Activated T-cell treated with anti-CD3 and anti-CD28 coated beads, Interleukin-2, amount 50 U/mL, for 72 hours (primary cell): ENCODE measurements around the gene ACACB. TPM values are rescaled to one million over a fixed set of nuclear protein-coding genes. Genes with fewer than 3 reads are reported as not detected.

Experiments used
- ATAC-seq, 2 donors: fragments of 150-1000 bp; cut with Tn5 transposase; replicated peaks in 1 of 2; 2 replicates each; pipeline ENCODE4 v1.10.0; 2021; ENCODE audit warnings: moderate library complexity in 2 of 2, mild to moderate bottlenecking in 1 of 2
- DNase-seq, 2 donors: peaks; one replicate each; pipeline ENCODE4 v3.0.0; 2021 to 2022; ENCODE audit warnings: mixed read lengths in 1 of 2
- H3K27ac Mint-ChIP-seq: one replicate; pipeline ENCODE4 v1.8.0; 2022; ENCODE audit warnings: mild to moderate bottlenecking, moderate library complexity, mixed read lengths
- H3K27me3 Mint-ChIP-seq: one replicate; pipeline ENCODE4 v1.8.0; 2022; ENCODE audit warnings: low read depth, mixed read lengths
- H3K36me3 Mint-ChIP-seq, 2 donors: one replicate each; pipeline ENCODE4 v1.8.0; 2022; ENCODE audit warnings: mixed read lengths in 2 of 2, mild to moderate bottlenecking in 1 of 2; ENCODE audit not compliant: insufficient read depth in 2 of 2
- H3K4me1 Mint-ChIP-seq: one replicate; pipeline ENCODE4 v1.8.0; 2022; ENCODE audit warnings: low read depth, mixed read lengths
- H3K4me3 Mint-ChIP-seq, 2 donors: one replicate each; pipeline ENCODE4 v1.8.0; 2022; ENCODE audit warnings: mild to moderate bottlenecking in 2 of 2, mixed read lengths in 2 of 2, moderate library complexity in 2 of 2
- H3K9me3 Mint-ChIP-seq, 2 donors: one replicate each; pipeline ENCODE4 v1.8.0; 2022; ENCODE audit warnings: mixed read lengths in 2 of 2
- total RNA-seq, 2 donors: library from RNA; stranded (reverse); gene quantifications; one replicate each; pipeline ENCODE4 v1.2.3, GENCODE V29; 2022

The ACACB gene
- total RNA-seq, 2 donors from 2014 or later, result 10.2 to 12.2 TPM

DNA sequence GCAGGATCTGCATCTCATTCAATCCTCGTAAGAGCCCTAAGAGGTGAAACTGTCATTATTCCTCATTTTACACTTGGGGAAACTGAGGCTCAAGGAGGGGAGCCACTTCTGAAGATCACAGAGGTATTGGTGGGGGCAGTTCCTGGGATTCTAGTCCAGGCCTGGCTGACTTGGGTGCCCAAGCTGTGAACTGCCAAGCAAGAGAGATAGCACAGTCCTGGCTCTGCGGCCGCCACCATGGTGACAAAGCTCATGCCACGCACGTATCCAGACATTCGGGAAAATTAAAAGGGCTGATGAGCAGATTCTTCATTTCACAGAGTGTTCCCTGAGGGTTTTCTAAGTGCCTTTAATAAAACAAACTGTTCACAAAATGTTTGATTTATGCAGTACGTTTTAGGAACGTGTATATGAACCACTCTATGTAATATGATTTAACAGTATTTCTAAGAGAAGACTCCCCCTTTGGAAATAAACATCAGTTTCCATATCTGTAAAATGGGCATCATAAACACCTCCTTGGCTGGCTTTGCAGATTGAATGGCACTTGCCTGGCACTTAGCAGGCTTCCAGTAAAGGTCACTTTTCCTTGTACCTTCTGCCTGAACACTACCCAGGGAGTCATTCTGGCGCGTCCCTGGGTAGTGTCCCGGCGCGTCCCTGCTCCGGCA lies 84.6 kb downstream of the ACACB start:
- DNase-seq, result no peak
- Mint-ChIP-seq H3K4me3 (no peak overlapping the region), H3K27ac (no peak overlapping the region), H3K4me1 (no peaks in the 10 kb centered on the region), H3K27me3 (no peaks in the 10 kb centered on the region), H3K36me3 (peaks cover 0 to 3% of the 10 kb centered on the region in 2 donors), H3K9me3 (no peaks in the 10 kb centered on the region)
- no peak for ATAC-seq

GRCh38 chr12:109201496-109201885 lies 85.1 kb downstream of the ACACB start:
- Mint-ChIP-seq H3K4me1 (no peaks in the 10 kb centered on the region), H3K36me3 (no peaks in the 10 kb centered on the region), H3K27ac (no peak overlapping the region), H3K27me3 (no peaks in the 10 kb centered on the region), H3K9me3 (no peaks in the 10 kb centered on the region), H3K4me3 (no peak overlapping the region)
- no peak for DNase-seq
- ATAC-seq, result no peak

DNA sequence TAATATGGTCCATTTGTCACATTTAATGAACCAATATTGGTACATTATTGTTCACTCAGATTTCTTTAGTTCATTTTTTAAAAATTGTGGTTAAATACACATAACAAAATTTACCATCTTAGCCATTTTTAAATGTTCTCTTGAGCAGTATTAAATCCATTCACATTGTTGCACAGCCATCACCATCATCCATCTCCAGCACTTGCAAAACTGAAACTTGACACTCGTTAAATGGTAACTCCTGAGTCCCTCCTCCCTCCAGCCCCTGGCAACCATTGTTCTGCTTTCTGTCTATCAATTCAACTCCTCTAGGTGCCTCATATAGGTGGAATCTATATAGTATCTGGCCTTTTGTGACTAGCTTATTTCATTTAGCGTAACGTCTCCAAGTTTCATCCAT lies 86.4 kb downstream of the ACACB start:
- H3K27me3 Mint-ChIP-seq, result no peaks in the 10 kb centered on the region
- ATAC-seq (no peak), DNase-seq (no peak)
- no peaks in the 10 kb centered on the region for H3K4me1 Mint-ChIP-seq
- no peak overlapping the region for H3K4me3 Mint-ChIP-seq
- no peak overlapping the region for H3K27ac Mint-ChIP-seq
- H3K36me3 Mint-ChIP-seq, result no peaks in the 10 kb centered on the region
- H3K9me3 Mint-ChIP-seq, result no peaks in the 10 kb centered on the region

DNA sequence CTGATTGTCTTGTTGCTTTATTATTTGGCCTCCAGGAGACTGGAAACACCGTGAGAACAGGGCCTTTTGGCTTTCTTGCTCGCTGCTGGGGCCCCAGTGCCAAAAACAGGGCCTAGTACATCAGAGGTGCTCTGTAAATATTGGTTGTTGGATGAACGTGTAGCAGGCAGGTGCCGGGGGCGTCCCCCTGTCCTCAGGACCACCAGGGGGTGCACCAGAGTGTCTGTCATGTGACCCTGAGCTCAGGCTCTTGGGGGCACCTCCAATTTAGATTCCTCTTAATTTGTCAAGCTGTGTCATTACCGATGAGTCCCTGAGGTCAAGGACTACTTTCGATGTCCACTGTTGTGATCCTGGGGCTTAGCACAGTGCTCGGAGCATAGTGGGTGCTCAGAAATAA lies 87.1 kb downstream of the ACACB start:
- no peak for ATAC-seq
- Mint-ChIP-seq H3K36me3 (no peaks in the 10 kb centered on the region), H3K27me3 (no peaks in the 10 kb centered on the region), H3K27ac (no peak overlapping the region), H3K9me3 (no peaks in the 10 kb centered on the region), H3K4me1 (no peaks in the 10 kb centered on the region), H3K4me3 (no peak overlapping the region)
- no peak for DNase-seq

- H3K27ac Mint-ChIP-seq, result no peak overlapping the region
- H3K4me3 Mint-ChIP-seq, result no peak overlapping the region
- no peaks in the 10 kb centered on the region for H3K4me1 Mint-ChIP-seq
- ATAC-seq, result no peak
- H3K9me3 Mint-ChIP-seq, result no peaks in the 10 kb centered on the region
- no peak for DNase-seq
- H3K36me3 Mint-ChIP-seq, result no peaks in the 10 kb centered on the region
- no peaks in the 10 kb centered on the region for H3K27me3 Mint-ChIP-seq
Observed at GRCh38 chr12:109209082-109209481, 92.7 kb downstream of the ACACB start.

DNA sequence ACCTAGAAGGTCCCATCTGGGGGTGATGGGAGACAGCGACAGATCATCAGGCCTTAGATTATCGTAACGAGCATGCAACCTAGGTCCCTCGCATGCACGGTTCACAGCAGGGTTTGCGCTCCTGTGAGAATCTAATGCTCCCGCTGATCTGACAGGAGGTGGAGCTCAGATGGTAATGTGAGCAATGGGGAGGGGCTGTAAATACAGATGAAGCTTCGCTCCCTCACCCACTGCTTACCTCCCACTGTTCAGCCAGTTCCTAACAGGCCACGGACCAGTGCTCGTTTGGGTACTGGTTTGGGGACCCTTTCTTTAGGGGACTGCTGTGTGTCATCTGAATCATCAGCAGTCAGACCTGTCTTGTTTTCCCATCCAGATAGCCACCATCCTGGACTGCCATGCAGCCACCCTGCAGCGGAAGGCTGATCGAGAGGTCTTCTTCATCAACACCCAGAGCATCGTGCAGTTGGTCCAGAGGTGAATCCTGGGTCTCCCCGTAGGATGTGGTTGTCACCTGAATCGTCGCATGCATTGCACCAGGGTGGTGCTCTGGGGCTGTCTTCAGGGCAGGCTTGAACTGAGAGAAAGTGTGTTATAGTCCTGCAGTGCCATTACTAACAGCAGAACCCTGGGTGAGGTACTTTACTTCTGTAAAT lies 96.2 kb downstream of the ACACB start:
- Mint-ChIP-seq H3K27me3 (no peaks in the 10 kb centered on the region), H3K36me3 (no peaks in the 10 kb centered on the region)

GRCh38 chr12:109214131-109214530 lies 97.7 kb downstream of the ACACB start:
- Mint-ChIP-seq H3K4me1 (no peaks in the 10 kb centered on the region), H3K36me3 (no peaks in the 10 kb centered on the region), H3K27ac (no peak overlapping the region), H3K27me3 (no peaks in the 10 kb centered on the region), H3K9me3 (no peaks in the 10 kb centered on the region), H3K4me3 (no peak overlapping the region)
- ATAC-seq, result no peak
- DNase-seq, result no peak

More for the DNA sequence above, 96.2 kb downstream of the ACACB start:
- DNase-seq (no peak), ATAC-seq (no peak)
- no peak overlapping the region for H3K27ac Mint-ChIP-seq
- H3K9me3 Mint-ChIP-seq, result no peaks in the 10 kb centered on the region
- H3K4me3 Mint-ChIP-seq, result no peak overlapping the region
- H3K4me1 Mint-ChIP-seq, result no peaks in the 10 kb centered on the region

DNA sequence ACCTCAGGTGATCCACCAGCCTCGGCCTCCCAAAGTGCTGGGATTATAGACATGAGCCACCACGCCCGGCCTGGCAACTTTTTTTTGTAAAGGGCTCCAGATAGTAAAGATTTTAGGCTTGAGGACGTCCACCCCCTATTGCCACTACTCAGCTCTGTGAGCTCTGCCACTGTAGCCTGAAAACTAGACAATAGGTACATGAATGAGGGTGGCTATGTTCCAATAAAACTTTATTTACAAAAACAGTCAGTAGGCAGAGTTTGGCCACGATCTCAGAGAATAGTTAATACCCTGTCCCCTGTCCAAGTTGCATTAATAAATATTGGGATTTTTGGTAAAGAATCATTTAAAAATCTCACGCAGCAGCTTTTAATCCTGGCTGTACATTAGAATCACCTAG lies 102.6 kb downstream of the ACACB start:
- no peak overlapping the region for H3K27ac Mint-ChIP-seq
- H3K4me1 Mint-ChIP-seq, result no peaks in the 10 kb centered on the region
- ATAC-seq (no peak), DNase-seq (no peak)
- no peaks in the 10 kb centered on the region for H3K36me3 Mint-ChIP-seq
- no peaks in the 10 kb centered on the region for H3K9me3 Mint-ChIP-seq
- H3K4me3 Mint-ChIP-seq, result no peak overlapping the region
- H3K27me3 Mint-ChIP-seq, result no peaks in the 10 kb centered on the region

GRCh38 chr12:109219938-109220337 lies 103.6 kb downstream of the ACACB start:
- ATAC-seq, result no peak
- no peak overlapping the region for H3K4me3 Mint-ChIP-seq
- no peaks in the 10 kb centered on the region for H3K9me3 Mint-ChIP-seq
- H3K4me1 Mint-ChIP-seq, result no peaks in the 10 kb centered on the region
- no peaks in the 10 kb centered on the region for H3K36me3 Mint-ChIP-seq
- H3K27me3 Mint-ChIP-seq, result no peaks in the 10 kb centered on the region
- H3K27ac Mint-ChIP-seq, result no peak overlapping the region
- no peak for DNase-seq

DNA sequence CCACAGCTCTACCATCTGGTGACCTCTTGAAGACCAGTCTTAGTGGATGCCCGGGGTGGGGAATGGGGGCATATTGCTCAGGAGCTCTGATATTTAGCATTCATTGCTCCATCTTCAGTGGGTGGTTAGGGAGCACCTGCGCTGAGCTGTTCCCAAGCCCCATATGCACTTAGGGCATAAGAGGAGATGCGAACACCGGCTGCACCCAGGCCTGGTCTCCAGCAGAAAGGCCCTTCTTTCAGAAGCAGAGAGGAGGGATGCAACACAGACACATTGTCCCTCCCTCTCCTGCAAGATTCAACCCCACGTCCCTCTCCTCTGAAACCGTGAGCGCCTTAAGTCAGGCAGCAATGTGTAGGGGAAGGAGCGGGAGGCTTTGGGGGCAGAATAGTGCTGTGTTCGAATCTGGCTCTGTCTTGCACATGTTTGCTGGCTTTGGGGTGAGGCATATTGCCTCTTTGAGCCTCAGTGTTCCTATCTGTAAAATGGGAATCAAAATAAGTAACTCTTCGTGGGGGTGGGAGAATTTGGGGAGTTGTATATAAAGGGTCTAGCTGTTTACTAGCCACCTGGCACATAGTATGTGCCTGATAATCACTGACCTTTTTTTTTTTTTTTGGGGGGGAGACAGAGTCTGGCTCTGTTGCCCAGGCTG lies 105.0 kb downstream of the ACACB start:
- H3K9me3 Mint-ChIP-seq, result no peaks in the 10 kb centered on the region
- DNase-seq, result no peak
- no peaks in the 10 kb centered on the region for H3K4me1 Mint-ChIP-seq
- no peak overlapping the region for H3K4me3 Mint-ChIP-seq
- no peaks in the 10 kb centered on the region for H3K27me3 Mint-ChIP-seq
- no peak for ATAC-seq
- H3K27ac Mint-ChIP-seq, result no peak overlapping the region
- H3K36me3 Mint-ChIP-seq, result no peaks in the 10 kb centered on the region

DNA sequence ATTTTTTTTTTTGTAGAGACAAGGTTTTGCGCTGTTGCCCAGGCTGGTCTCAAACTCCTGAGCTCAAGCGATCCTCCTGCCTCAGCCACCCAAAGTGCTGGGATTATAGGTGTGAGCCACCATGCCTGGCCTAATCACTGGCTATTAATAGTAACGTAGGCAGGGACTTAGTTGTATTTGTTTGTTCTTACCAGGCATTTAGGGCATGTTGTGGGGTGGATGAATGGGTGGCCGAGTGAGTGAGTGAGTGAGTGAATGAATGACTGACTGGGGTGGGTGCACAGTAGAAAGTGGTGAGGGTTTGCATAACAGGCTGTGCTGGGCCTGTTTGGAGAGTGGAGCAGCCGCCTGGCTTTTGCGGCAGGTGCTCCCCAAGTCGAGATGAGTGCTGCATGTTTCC lies 105.7 kb downstream of the ACACB start:
- H3K4me3 Mint-ChIP-seq, result no peak overlapping the region
- no peak overlapping the region for H3K27ac Mint-ChIP-seq
- no peaks in the 10 kb centered on the region for H3K36me3 Mint-ChIP-seq
- DNase-seq, result no peak
- no peak for ATAC-seq
- H3K4me1 Mint-ChIP-seq, result no peaks in the 10 kb centered on the region
- no peaks in the 10 kb centered on the region for H3K9me3 Mint-ChIP-seq
- H3K27me3 Mint-ChIP-seq, result no peaks in the 10 kb centered on the region

- H3K4me3 Mint-ChIP-seq, result no peak overlapping the region
- H3K9me3 Mint-ChIP-seq, result no peaks in the 10 kb centered on the region
- H3K36me3 Mint-ChIP-seq, result no peaks in the 10 kb centered on the region
- no peaks in the 10 kb centered on the region for H3K4me1 Mint-ChIP-seq
- H3K27me3 Mint-ChIP-seq, result no peaks in the 10 kb centered on the region
- ATAC-seq, result no peak
- no peak overlapping the region for H3K27ac Mint-ChIP-seq
- no peak for DNase-seq
Observed at GRCh38 chr12:109222496-109222895, 106.1 kb downstream of the ACACB start.

DNA sequence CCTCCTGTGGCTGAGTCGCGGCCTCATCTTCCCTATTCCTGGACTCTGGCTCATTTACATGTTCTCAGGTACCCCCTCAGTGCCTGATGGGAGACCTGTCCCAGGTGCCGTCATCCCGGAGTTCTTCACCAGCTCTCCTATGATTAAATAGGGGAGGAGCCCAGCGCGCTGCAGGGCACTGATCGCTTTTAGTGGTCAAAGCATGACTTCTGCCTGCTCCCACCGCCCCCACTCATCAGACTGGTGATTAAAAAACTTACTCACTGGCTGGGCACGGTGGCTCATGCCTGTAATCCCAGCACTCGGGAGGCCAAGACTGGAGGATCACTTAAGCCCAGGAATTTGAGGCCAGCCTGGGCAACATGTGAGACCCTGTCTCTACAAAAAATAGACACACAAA lies 106.8 kb downstream of the ACACB start:
- Mint-ChIP-seq H3K27ac (no peak overlapping the region), H3K4me3 (no peak overlapping the region)
- no peak for ATAC-seq

More for the DNA sequence above, 106.8 kb downstream of the ACACB start:
- Mint-ChIP-seq H3K9me3 (no peaks in the 10 kb centered on the region), H3K27me3 (no peaks in the 10 kb centered on the region), H3K4me1 (no peaks in the 10 kb centered on the region), H3K36me3 (no peaks in the 10 kb centered on the region)
- no peak for DNase-seq
